Stimulated activated naive CD8-positive, alpha-beta T cell treated with anti-CD3 and anti-CD28 coated beads, Interleukin-15, Interleukin-2, amounts not matched to agents 100 ng/mL and 50 ng/mL, for 24 hours (primary cell): ENCODE data around the gene NFIB.

ENCODE experiments used
- H3K27ac Mint-ChIP-seq: one replicate; pipeline ENCODE4 v1.8.0; 2021; ENCODE audit warnings: mild to moderate bottlenecking, mixed read lengths
- H3K27me3 Mint-ChIP-seq: one replicate; pipeline ENCODE4 v1.8.0; 2021; ENCODE audit warnings: mixed read lengths
- H3K36me3 Mint-ChIP-seq: one replicate; pipeline ENCODE4 v1.8.0; 2021; ENCODE audit warnings: low read depth, mixed read lengths
- H3K4me1 Mint-ChIP-seq: one replicate; pipeline ENCODE4 v1.8.0; 2021; ENCODE audit warnings: low read depth, mixed read lengths
- H3K4me3 Mint-ChIP-seq: one replicate; pipeline ENCODE4 v1.8.0; 2021; ENCODE audit warnings: mild to moderate bottlenecking, mixed read lengths
- H3K9me3 Mint-ChIP-seq: one replicate; pipeline ENCODE4 v1.8.0; 2021; ENCODE audit warnings: mixed read lengths

Gene NFIB

DNA sequence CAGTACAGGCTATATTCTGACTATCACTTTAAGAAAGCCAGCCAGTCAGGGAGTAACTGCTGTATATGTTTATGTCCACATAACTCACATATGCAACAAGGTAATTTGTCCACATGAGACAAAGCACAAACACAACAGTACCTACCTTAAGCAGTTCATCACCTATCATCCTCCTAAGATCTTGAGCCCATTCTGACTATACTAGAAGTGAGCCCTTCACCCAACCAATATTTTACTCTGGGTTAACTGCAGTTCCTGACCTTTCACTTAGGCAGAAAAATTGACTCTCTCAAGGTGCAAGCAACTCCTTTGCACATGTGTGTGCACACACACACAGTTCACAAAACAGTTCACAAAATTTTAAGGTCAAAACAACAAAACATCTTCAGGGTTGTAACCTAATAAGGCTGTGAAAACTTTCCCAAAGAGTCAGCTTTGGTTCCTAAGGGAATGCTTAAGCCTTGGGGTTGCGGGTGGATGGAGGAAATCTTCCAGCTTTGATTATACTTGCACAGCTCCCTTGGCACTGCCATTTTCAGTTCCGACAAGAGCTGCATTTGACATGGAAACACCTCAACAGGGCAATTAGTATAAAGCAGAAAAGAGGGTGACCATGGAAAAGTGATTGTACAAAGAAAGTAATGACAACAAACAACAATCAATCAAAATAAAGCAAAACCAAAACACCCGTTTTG lies 215.3 kb downstream of the NFIB start:
- H3K4me1 Mint-ChIP-seq: no peaks in the 10 kb centered on the region
- H3K36me3 Mint-ChIP-seq: no peaks in the 10 kb centered on the region
- H3K9me3 Mint-ChIP-seq: no peaks in the 10 kb centered on the region
- no peaks in the 10 kb centered on the region for H3K27me3 Mint-ChIP-seq
- H3K4me3 Mint-ChIP-seq: no peak overlapping the region
- H3K27ac Mint-ChIP-seq: no peak overlapping the region

DNA sequence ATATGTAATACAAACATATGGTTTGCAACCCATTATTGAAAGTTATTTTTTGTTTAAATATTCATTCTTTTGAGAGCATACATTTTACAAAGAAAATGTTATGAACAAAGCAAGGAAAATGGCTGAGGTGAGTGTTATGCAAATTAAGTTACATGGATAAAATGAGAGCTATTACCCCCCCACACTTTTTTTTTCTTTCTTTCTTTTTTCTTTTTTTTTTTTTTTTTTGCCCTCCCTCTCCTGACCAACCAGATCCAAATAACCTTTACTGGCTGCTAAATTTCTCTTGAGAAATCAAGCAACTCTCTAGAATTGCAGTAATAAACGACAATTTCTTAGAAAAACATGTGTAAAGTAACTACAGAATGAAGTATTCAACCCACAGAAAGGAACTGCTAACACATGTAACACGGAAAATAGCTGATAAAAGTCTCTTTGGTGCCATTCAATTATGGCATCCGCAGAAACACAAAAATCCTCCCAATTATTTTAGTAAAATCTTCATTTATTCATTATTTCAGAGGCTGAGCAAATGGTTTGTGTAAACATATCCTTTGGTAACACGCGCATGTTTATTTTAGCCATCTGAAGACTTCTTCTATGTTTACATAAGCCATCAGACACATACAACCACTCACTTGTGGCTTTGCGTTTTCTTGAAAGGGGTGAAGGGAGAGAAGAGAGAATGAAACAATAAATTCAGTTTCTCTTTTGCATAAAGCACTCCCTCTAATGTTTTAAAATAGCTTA lies 216.1 kb downstream of the NFIB start:
- H3K36me3 Mint-ChIP-seq: no peaks in the 10 kb centered on the region
- H3K27ac Mint-ChIP-seq: no peak overlapping the region
- no peak overlapping the region for H3K4me3 Mint-ChIP-seq
- no peaks in the 10 kb centered on the region for H3K27me3 Mint-ChIP-seq
- no peaks in the 10 kb centered on the region for H3K4me1 Mint-ChIP-seq
- H3K9me3 Mint-ChIP-seq: no peaks in the 10 kb centered on the region

DNA sequence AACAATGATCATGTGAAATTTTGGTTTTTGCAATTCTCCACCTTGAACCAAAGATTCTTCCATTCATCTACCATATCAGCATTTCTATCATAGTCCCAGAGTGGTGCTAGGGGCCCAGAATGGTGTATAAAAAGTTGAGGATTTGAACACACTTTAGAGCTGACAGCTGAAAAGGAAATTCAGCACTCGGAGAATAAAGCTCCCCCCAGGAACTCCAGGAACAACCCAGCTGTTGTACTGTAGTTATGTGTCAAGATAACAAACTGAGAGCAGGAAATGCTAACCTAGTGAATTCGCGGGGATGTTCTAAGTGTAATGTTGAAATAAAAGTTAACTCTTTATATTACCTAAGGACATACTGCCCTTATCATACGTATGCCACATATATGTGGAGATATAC lies 216.7 kb downstream of the NFIB start:
- Mint-ChIP-seq H3K36me3 (no peaks in the 10 kb centered on the region), H3K27me3 (no peaks in the 10 kb centered on the region), H3K4me3 (no peak overlapping the region), H3K4me1 (no peaks in the 10 kb centered on the region), H3K9me3 (no peaks in the 10 kb centered on the region), H3K27ac (no peak overlapping the region)

DNA sequence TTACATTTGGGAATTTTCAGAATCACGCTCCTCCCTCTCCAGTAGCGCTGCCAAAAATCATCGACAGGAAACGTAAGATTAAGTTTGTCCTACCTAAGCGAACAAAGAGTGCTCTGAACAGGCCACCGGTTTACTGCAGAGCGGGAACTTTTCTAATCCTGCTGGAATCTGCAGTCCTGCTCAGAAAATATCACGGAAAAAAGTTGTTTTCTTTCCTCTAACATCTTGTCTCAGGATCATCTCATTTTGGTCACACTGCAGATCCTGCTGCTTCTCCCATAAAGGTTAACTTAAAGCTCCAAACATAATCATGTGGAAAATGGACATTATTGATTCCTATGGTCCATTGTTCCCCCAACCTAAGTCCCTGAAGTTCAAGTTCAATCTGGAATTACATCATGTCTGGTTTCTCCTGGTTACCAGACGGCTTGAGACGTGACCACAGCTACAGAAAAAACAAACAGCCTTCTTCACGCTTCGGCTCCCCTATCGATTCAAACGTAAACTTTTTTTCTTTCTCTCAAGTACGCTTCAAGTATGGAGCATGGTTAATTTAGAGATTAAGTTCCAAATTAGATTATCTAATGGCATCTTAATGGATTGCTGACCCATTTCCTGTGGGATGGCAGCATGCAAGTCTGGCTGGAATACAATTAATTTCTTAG lies 217.6 kb downstream of the NFIB start:
- no peaks in the 10 kb centered on the region for H3K9me3 Mint-ChIP-seq
- H3K36me3 Mint-ChIP-seq: no peaks in the 10 kb centered on the region
- H3K4me3 Mint-ChIP-seq: no peak overlapping the region
- no peaks in the 10 kb centered on the region for H3K4me1 Mint-ChIP-seq
- no peaks in the 10 kb centered on the region for H3K27me3 Mint-ChIP-seq
- H3K27ac Mint-ChIP-seq: no peak overlapping the region

- Mint-ChIP-seq H3K36me3 (no peaks in the 10 kb centered on the region), H3K4me1 (no peaks in the 10 kb centered on the region)
Observed at GRCh38 chr9:14095277-14095676, 218.7 kb downstream of the NFIB start.

DNA sequence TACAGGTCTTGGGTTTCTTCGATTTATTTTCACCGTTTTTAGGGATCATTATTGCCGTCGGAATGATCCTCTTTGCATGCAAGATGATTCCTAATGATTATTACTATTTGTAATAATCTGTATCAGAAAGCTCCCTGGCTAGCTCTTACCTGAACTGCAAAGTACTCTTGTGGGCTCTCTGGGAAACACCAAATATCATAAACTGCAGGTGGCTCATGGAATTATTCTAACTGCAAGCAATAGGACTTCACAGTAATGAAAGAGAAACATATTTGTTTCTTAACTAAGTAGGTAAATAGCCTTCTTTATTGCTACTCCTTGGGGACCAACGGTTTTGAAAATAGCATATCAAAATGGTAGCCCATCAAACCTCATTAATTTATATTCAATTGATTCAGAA lies 219.4 kb downstream of the NFIB start:
- Mint-ChIP-seq H3K27me3 (no peaks in the 10 kb centered on the region), H3K36me3 (no peaks in the 10 kb centered on the region), H3K9me3 (no peaks in the 10 kb centered on the region), H3K4me1 (no peaks in the 10 kb centered on the region), H3K27ac (no peak overlapping the region), H3K4me3 (no peak overlapping the region)

More at GRCh38 chr9:14095277-14095676, 218.7 kb downstream of the NFIB start:
- Mint-ChIP-seq H3K4me3 (no peak overlapping the region), H3K27me3 (no peaks in the 10 kb centered on the region), H3K27ac (no peak overlapping the region), H3K9me3 (no peaks in the 10 kb centered on the region)

DNA sequence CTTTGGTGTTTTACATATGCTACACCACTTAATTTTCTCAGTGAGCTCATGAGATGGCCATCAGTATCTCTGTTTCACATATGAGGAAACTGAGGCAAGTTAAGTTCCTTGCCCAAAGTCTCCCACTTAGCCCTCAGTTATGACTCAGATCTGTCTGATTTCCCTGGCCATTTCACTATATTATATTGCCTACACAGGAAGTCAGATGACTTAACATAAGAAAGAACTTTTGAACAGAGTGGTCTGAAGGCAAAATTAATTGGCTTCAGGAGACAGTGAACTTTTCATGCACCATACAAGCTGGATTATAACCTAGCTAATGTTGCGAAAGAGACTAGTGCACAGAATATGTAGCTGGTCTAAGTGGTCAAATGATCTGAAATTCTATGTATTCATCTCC lies 221.6 kb downstream of the NFIB start:
- Mint-ChIP-seq H3K27me3 (no peaks in the 10 kb centered on the region), H3K27ac (no peak overlapping the region), H3K36me3 (no peaks in the 10 kb centered on the region), H3K4me1 (no peaks in the 10 kb centered on the region), H3K4me3 (no peak overlapping the region), H3K9me3 (no peaks in the 10 kb centered on the region)

GRCh38 chr9:14089051-14089803 lies 224.7 kb downstream of the NFIB start:
- Mint-ChIP-seq H3K4me3 (no peak overlapping the region), H3K4me1 (no peaks in the 10 kb centered on the region), H3K27ac (no peak overlapping the region), H3K9me3 (no peaks in the 10 kb centered on the region), H3K36me3 (no peaks in the 10 kb centered on the region), H3K27me3 (no peaks in the 10 kb centered on the region)

DNA sequence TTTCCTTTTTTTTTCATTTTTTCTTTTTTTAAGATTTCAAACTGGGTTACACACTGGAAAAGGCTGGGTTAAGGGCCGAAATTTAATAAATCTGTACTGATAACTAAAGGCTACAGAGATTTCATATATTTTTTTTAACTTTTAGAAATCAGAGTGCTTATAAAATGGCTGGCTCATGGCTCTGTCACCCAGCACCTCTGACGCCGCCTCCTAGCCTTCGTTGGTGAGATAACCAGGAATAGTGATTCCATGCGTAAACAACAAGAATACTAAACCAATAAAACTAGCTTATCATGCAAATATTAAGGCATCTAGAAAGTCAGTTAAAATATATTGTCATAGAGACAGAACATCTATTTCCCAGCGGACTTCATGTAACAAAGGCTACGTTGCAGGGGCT lies 226.4 kb downstream of the NFIB start:
- H3K9me3 Mint-ChIP-seq: no peaks in the 10 kb centered on the region
- no peaks in the 10 kb centered on the region for H3K36me3 Mint-ChIP-seq
- H3K4me3 Mint-ChIP-seq: no peak overlapping the region
- no peak overlapping the region for H3K27ac Mint-ChIP-seq
- no peaks in the 10 kb centered on the region for H3K4me1 Mint-ChIP-seq
- no peaks in the 10 kb centered on the region for H3K27me3 Mint-ChIP-seq

DNA sequence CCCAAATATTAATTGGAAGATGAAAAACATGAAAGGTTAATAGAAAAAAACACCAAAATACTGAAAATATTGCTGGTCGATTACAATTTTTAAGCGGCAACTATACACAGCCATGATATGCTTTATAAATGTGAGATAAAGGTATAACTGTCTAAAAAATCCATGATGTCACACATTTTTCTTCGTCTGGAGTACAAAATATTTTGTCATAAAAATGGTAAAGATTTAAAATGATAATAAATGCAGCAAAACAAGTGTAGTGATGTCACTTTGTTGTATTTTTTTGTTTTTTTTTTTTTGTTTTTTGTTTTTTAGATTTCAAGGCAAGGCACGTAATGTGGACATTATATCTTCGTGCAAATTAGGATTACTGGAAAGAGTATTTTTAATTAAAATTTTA lies 227.4 kb downstream of the NFIB start:
- Mint-ChIP-seq H3K27ac (no peak overlapping the region), H3K4me1 (no peaks in the 10 kb centered on the region), H3K9me3 (no peaks in the 10 kb centered on the region), H3K4me3 (no peak overlapping the region), H3K27me3 (no peaks in the 10 kb centered on the region), H3K36me3 (no peaks in the 10 kb centered on the region)

DNA sequence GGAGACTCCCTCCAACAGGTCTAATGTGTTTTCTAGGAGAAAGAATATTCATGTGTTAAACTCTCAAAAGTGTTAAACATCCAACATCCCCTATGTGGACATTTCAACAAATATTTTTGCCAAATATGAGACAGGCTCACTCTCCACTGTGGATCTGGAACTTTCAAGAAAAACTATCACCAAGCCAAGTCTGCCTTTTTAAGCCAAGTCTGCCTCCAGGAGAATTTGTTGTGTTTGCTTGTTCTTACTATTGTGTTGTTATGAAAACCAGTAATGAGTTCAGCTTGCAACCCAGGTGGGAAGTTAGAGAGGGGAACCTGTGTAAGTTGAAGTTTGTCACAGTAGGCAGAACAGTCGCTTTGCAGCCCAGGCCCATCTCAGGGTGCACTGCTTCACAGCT lies 228.1 kb downstream of the NFIB start:
- Mint-ChIP-seq H3K4me3 (no peak overlapping the region), H3K4me1 (no peaks in the 10 kb centered on the region), H3K27ac (no peak overlapping the region), H3K27me3 (no peaks in the 10 kb centered on the region), H3K9me3 (no peaks in the 10 kb centered on the region), H3K36me3 (no peaks in the 10 kb centered on the region)

DNA sequence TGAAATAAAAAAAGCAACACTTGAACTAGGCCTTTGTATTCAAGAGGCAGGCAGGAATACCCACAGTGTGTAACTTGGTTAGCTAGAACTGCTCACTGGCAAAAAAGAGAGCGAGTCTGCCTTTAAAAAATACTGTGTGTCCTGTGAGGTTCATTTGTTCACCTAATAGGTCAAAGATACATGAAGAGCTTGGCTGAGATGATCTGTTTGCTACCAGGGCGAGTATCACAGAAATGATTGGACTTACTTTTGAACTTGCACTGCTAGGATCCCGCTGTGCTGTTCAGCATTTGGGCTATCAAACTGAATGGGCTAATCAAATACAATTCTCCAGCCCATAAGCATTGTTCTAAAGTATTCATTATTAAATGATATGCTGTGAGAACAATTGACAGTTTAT lies 229.1 kb downstream of the NFIB start:
- no peaks in the 10 kb centered on the region for H3K4me1 Mint-ChIP-seq
- H3K27me3 Mint-ChIP-seq: no peaks in the 10 kb centered on the region
- no peak overlapping the region for H3K27ac Mint-ChIP-seq
- no peaks in the 10 kb centered on the region for H3K9me3 Mint-ChIP-seq
- no peak overlapping the region for H3K4me3 Mint-ChIP-seq
- no peaks in the 10 kb centered on the region for H3K36me3 Mint-ChIP-seq

- H3K4me3 Mint-ChIP-seq: no peak overlapping the region
- no peaks in the 10 kb centered on the region for H3K36me3 Mint-ChIP-seq
- H3K4me1 Mint-ChIP-seq: no peaks in the 10 kb centered on the region
- H3K9me3 Mint-ChIP-seq: peaks cover 5% of the 10 kb centered on the region
- H3K27ac Mint-ChIP-seq: no peak overlapping the region
- no peaks in the 10 kb centered on the region for H3K27me3 Mint-ChIP-seq
Observed at GRCh38 chr9:14083366-14083765, 230.6 kb downstream of the NFIB start.

DNA sequence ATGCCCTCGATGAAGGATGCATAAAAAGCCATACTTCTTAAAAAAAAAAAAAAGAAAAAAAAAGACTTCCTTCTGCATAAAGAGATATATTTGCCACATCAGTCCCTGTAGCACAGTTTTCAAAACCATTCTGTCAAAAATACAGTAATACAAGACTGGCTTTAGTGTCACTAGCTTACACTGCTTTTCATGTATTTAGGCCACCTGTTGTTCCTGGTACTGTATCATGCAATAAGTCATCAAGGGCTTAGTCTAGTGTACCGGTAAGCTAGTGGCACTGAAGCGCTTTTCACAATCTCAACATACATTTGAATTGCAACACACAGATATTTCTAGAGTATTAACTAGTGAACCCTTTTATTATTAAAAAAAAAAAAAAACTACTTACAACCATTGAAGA lies 231.2 kb downstream of the NFIB start:
- Mint-ChIP-seq H3K36me3 (no peaks in the 10 kb centered on the region), H3K27ac (no peak overlapping the region), H3K4me3 (no peak overlapping the region), H3K4me1 (no peaks in the 10 kb centered on the region), H3K9me3 (peaks cover 5% of the 10 kb centered on the region), H3K27me3 (no peaks in the 10 kb centered on the region)

- Mint-ChIP-seq H3K4me1 (no peaks in the 10 kb centered on the region), H3K36me3 (no peaks in the 10 kb centered on the region), H3K27me3 (no peaks in the 10 kb centered on the region), H3K27ac (no peak overlapping the region), H3K9me3 (peaks cover 5% of the 10 kb centered on the region), H3K4me3 (no peak overlapping the region)
Observed at GRCh38 chr9:14081745-14082144, 232.2 kb downstream of the NFIB start.
